ENCODE data around the gene GNAQ.

DNA sequence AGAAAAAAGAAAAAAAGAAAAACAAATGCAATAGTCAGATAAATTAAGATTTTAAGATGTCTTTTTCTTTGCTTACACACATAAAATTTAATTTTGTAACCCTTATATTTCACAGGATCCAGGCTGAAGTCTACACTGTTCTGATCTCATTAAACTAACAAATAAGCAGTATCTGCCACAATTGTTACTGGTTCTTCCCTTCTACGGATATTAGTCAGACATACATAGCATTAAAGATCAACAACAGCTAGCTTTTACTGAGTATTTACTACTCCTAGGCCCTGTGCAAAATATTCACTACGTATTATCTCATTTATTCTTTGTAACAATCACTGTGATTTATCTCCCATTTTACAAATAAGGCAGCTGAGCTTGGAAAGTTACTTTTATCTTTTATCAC is 34.9 kb downstream of the GNAQ start:
- TF ChIP-seq, protein P1, sequence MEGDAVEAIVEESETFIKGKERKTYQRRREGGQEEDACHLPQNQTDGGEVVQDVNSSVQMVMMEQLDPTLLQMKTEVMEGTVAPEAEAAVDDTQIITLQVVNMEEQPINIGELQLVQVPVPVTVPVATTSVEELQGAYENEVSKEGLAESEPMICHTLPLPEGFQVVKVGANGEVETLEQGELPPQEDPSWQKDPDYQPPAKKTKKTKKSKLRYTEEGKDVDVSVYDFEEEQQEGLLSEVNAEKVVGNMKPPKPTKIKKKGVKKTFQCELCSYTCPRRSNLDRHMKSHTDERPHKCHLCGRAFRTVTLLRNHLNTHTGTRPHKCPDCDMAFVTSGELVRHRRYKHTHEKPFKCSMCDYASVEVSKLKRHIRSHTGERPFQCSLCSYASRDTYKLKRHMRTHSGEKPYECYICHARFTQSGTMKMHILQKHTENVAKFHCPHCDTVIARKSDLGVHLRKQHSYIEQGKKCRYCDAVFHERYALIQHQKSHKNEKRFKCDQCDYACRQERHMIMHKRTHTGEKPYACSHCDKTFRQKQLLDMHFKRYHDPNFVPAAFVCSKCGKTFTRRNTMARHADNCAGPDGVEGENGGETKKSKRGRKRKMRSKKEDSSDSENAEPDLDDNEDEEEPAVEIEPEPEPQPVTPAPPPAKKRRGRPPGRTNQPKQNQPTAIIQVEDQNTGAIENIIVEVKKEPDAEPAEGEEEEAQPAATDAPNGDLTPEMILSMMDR (IDR thresholded peaks at IDR 0.05) = no peak
- no peak for TF ChIP-seq EP300 (IDR thresholded peaks at IDR 0.05)
